ENCODE results near the gene PLCH2.
A peak's percentile ranks its signal among the peaks of the same experiment; 100 is the strongest.

- TF ChIP-seq POLR2A (IDR thresholded peaks at IDR 0.05) (no peak), CTCF (IDR thresholded peaks at IDR 0.05) (peak in 2 of 4 donors; percentile 15 to 25)
Measured at GRCh38 chr1:2443277-2444137, 32.6 kb upstream of the PLCH2 start.

Measured in right lobe of liver (tissue), 4 donors.